HG03575 (cell line): ENCODE measurements around the gene FAXDC2.
"Not testable (repeated sequence)": the region's sequence is repeated elsewhere in the genome, so short reads cannot be mapped to it uniquely, and the experiment has no call there.

Source experiments
- ATAC-seq: cut with Tn5 transposase; IDR thresholded peaks from one replicate; pipeline ENCODE4 v1.9.1; 2021; ENCODE audit not compliant: unreplicated experiment, insufficient number of reproducible peaks, low FRiP score; ENCODE audit errors: extremely low read depth

FAXDC2 gene

GRCh38 chr5:154836225-154836624 is 14.2 kb downstream of the FAXDC2 start:
- no peak for ATAC-seq

DNA sequence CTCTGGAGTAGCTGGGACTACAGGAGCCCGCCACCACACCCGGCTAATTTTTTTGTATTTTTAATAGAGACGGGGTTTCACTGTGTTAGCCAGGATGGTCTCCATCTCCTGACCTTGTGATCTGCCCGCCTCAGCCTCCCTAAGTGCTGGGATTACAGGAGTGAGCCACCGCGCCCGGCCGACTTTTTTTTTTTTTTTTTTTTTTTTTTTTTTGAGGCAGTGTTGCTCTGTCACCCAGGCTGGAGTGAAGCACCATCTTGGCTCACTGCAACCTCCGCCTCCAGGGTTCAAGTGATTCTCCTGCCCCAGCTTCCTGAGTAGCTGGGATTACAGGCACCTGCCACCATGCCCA is 14.7 kb downstream of the FAXDC2 start:
- ATAC-seq, result not testable (repeated sequence)

DNA sequence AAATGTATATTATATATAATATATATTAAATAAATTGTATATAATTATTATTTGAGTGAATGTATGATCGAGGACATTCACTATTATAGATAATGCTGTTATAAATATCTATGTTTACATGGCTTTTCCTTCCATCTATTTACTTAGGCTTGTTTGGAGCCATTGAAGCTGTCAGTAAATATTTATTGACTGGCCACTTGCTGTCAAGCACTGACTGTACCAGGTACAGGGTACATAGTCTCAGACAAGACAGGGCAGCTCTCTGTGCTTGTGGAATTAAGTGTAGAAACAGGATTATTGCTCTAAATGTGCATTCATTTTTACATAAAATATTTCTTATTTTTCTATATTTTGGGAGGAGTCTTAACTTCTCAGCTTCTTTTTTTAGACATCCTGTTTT is 16.4 kb downstream of the FAXDC2 start:
- no peak for ATAC-seq

- ATAC-seq, result not testable (repeated sequence)
These were observed 17.6 kb downstream of the FAXDC2 start for GRCh38 chr5:154832804-154833203.

- no peak for ATAC-seq
These were observed 19.0 kb downstream of the FAXDC2 start for GRCh38 chr5:154831451-154831850.

- ATAC-seq, result no peak
These were observed 19.8 kb downstream of the FAXDC2 start for GRCh38 chr5:154830596-154830995.

GRCh38 chr5:154830219-154830595 is 20.2 kb downstream of the FAXDC2 start:
- no peak for ATAC-seq

DNA sequence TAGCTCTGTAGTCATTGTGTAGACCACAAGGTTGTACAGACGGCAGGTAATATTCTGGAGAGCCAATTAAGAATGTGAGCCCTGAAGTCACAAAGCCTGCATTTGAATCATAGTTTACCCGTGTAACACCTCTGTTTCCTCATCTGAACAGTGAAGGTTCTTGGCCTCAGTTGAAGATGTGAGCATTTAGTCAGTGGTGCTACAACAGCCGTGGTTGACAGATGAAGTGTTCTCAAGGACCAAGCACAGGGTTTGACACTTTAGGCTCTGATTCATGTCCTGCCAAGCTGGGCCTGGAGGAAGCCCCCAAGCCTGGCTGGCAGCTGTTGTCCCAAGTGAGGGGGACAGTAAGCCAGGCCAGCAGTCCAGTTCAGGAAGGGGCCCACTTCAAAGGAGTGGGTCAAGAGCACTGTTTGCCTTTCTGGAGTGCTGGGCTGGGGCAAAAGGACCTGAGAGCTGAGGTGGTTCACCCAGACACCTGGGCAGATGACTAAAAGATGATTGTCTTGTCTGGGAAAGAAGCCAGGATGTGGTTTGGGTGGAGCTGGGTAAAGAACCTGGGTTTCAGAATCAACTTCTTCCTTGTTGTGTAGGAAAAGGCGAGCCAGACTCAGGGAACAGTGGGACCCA is 20.7 kb downstream of the FAXDC2 start:
- ATAC-seq, result no peak

- no peak for ATAC-seq
These were observed 21.2 kb downstream of the FAXDC2 start for GRCh38 chr5:154829181-154829588.

- no peak for ATAC-seq
These were observed 26.3 kb downstream of the FAXDC2 start for GRCh38 chr5:154824070-154824469.

- ATAC-seq, result no peak
These were observed 26.8 kb downstream of the FAXDC2 start for GRCh38 chr5:154823605-154824004.

DNA sequence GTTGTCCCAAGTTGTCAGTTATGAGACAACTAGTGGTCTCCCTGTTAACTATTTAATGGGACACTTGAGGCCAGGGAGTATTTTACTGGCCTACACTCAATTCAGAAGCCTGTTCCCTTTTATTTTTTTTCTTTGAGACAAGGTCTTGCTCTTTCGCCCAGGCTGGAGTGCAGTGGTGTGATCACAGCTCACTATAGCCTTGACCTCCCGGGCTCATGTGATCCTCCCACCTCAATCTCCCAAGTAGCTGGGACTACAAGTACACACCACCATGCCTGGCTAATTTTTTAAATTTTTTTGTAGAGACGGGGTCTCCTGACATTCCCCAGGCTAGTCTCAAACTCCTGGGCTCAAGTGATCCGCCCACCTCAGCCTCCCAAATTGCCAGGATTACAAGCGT is 27.5 kb downstream of the FAXDC2 start:
- ATAC-seq, result not testable (repeated sequence)

- no peak for ATAC-seq
These were observed 30.0 kb downstream of the FAXDC2 start for GRCh38 chr5:154820383-154820782.

GRCh38 chr5:154819546-154819945 is 30.9 kb downstream of the FAXDC2 start:
- no peak for ATAC-seq

- ATAC-seq, result no peak
These were observed 31.8 kb downstream of the FAXDC2 start for GRCh38 chr5:154818471-154819116.

- ATAC-seq, result no peak
These were observed 32.6 kb downstream of the FAXDC2 start for GRCh38 chr5:154817815-154818214.

- no peak for ATAC-seq
These were observed 33.4 kb downstream of the FAXDC2 start for GRCh38 chr5:154816891-154817492.

GRCh38 chr5:154815684-154816247 is 34.6 kb downstream of the FAXDC2 start:
- no peak for ATAC-seq

- ATAC-seq, result no peak
These were observed 35.4 kb downstream of the FAXDC2 start for GRCh38 chr5:154815025-154815424.

DNA sequence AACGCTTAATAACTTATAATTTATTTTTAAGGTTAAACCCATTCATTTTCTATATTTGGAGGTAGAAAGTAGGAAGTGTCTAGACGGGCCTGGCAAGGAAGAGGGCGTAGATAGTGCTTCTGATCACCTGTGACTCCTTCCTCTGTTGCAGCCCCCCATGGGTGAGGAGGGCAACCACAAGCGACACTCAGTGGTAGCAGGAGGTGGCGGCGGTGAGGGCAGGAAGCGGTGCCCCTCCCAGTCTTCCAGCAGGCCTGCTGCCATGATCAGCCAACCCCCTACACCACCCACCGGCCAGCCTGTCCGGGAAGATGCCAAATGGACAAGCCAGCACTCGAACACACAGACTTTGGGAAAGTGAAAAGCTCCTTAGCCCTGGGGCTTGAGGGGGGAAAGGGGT is 36.7 kb downstream of the FAXDC2 start:
- no peak for ATAC-seq
